Measurements from ENCODE around the gene IL1RAPL2.

Gene IL1RAPL2

GRCh38 chrX:105313596-105313995 is 747.6 kb downstream of the IL1RAPL2 start:
- no peak for TF ChIP-seq CTCF (IDR thresholded peaks at IDR 0.05; ENCODE audit: unreplicated experiment in 3 of 3)
- no peaks in the 10 kb centered on the region for H3K27me3 Mint-ChIP-seq (ENCODE audit: low read depth)
- no peak overlapping the region for H3K4me3 Mint-ChIP-seq
- H3K4me1 Mint-ChIP-seq = no peaks in the 10 kb centered on the region
- no peak overlapping the region for H3K27ac Mint-ChIP-seq
- no peaks in the 10 kb centered on the region for H3K36me3 Mint-ChIP-seq (ENCODE audit: low read depth)
- H3K9me3 Mint-ChIP-seq = no peaks in the 10 kb centered on the region

- no peak overlapping the region for H3K4me3 Mint-ChIP-seq
- H3K36me3 Mint-ChIP-seq (ENCODE audit: low read depth) = no peaks in the 10 kb centered on the region
- H3K9me3 Mint-ChIP-seq = no peaks in the 10 kb centered on the region
- no peak overlapping the region for H3K27ac Mint-ChIP-seq
- TF ChIP-seq CTCF (IDR thresholded peaks at IDR 0.05; ENCODE audit: unreplicated experiment in 3 of 3) = no peak
- no peaks in the 10 kb centered on the region for H3K4me1 Mint-ChIP-seq
- no peaks in the 10 kb centered on the region for H3K27me3 Mint-ChIP-seq (ENCODE audit: low read depth)
Observed at GRCh38 chrX:105314458-105314857, 748.5 kb downstream of the IL1RAPL2 start.

GRCh38 chrX:105315248-105315647 is 749.2 kb downstream of the IL1RAPL2 start:
- H3K36me3 Mint-ChIP-seq (ENCODE audit: low read depth) = no peaks in the 10 kb centered on the region
- H3K27ac Mint-ChIP-seq = no peak overlapping the region

GRCh38 chrX:105317117-105317516 is 751.1 kb downstream of the IL1RAPL2 start:
- Mint-ChIP-seq H3K27ac (no peak overlapping the region), H3K9me3 (no peaks in the 10 kb centered on the region)
- no peak for TF ChIP-seq CTCF (IDR thresholded peaks at IDR 0.05; ENCODE audit: unreplicated experiment in 3 of 3)

More at GRCh38 chrX:105315248-105315647, 749.2 kb downstream of the IL1RAPL2 start:
- no peak for TF ChIP-seq CTCF (IDR thresholded peaks at IDR 0.05; ENCODE audit: unreplicated experiment in 3 of 3)
- Mint-ChIP-seq H3K9me3 (no peaks in the 10 kb centered on the region), H3K4me3 (no peak overlapping the region), H3K27me3 (ENCODE audit: low read depth) (no peaks in the 10 kb centered on the region), H3K4me1 (no peaks in the 10 kb centered on the region)

GRCh38 chrX:105323928-105324327 is 757.9 kb downstream of the IL1RAPL2 start:
- H3K36me3 Mint-ChIP-seq (ENCODE audit: low read depth) = no peaks in the 10 kb centered on the region
- peaks cover 6% of the 10 kb centered on the region for H3K4me1 Mint-ChIP-seq
- no peaks in the 10 kb centered on the region for H3K27me3 Mint-ChIP-seq (ENCODE audit: low read depth)
- no peak overlapping the region for H3K27ac Mint-ChIP-seq
- no peak overlapping the region for H3K4me3 Mint-ChIP-seq
- H3K9me3 Mint-ChIP-seq = no peaks in the 10 kb centered on the region
- no peak for TF ChIP-seq CTCF (IDR thresholded peaks at IDR 0.05; ENCODE audit: unreplicated experiment in 3 of 3)

More at GRCh38 chrX:105317117-105317516, 751.1 kb downstream of the IL1RAPL2 start:
- Mint-ChIP-seq H3K36me3 (ENCODE audit: low read depth) (no peaks in the 10 kb centered on the region), H3K27me3 (ENCODE audit: low read depth) (no peaks in the 10 kb centered on the region), H3K4me3 (no peak overlapping the region), H3K4me1 (peaks cover 6% of the 10 kb centered on the region)

GRCh38 chrX:105328773-105329172 is 762.8 kb downstream of the IL1RAPL2 start:
- Mint-ChIP-seq H3K36me3 (ENCODE audit: low read depth) (no peaks in the 10 kb centered on the region), H3K4me3 (no peak overlapping the region), H3K27ac (no peak overlapping the region), H3K27me3 (ENCODE audit: low read depth) (no peaks in the 10 kb centered on the region), H3K4me1 (no peaks in the 10 kb centered on the region), H3K9me3 (peaks cover 2% of the 10 kb centered on the region)
- TF ChIP-seq CTCF (IDR thresholded peaks at IDR 0.05; ENCODE audit: unreplicated experiment in 3 of 3) = no peak

All from nephron (organoid).